ENCODE measurements around the gene ESPN.

DNA sequence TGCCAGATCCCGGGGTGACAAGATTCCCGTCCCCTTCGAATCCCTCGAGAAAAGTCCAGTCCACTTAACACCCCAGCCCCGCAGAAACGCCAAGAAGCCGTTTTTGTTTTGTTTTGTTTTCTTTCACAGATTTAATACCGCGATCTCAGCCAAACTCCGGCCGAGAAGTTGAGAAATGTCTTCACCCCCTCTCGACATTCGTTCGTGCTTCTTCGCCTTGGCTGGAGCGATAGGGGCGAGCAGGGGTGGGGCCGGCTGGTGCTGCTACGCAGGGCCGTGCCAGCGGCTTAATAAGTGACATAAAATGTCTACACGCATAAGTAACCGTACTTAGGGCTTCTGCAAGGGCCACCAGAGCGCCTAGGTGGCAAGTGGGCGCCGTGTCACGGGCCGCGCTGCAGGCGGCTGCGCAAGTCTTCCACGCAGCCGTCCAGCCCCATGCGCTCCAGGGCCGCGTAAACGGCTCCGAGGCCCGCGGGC is 36.5 kb downstream of the ESPN start:
- TF ChIP-seq CTCF (IDR thresholded peaks at IDR 0.05) (no peak), POLR2A (IDR thresholded peaks at IDR 0.05) (no peak)

Measured in adrenal gland (tissue), 5 donors.